ENCODE results near the gene CHI3L2.

GRCh38 chr1:111202707-111203623 is 24.5 kb upstream of the CHI3L2 start:
- TF ChIP-seq CTCF (IDR thresholded peaks at IDR 0.05) (no peak), POLR2A (IDR thresholded peaks at IDR 0.05) (no peak)
